Measurements from ENCODE around the gene COL4A2. TPM values are rescaled to one million over a fixed set of nuclear protein-coding genes. Genes with fewer than 3 reads are reported as not detected.

Gene COL4A2
- total RNA-seq, 4 donors from 2014 or later: 97.6 to 193 (median 131) TPM

DNA sequence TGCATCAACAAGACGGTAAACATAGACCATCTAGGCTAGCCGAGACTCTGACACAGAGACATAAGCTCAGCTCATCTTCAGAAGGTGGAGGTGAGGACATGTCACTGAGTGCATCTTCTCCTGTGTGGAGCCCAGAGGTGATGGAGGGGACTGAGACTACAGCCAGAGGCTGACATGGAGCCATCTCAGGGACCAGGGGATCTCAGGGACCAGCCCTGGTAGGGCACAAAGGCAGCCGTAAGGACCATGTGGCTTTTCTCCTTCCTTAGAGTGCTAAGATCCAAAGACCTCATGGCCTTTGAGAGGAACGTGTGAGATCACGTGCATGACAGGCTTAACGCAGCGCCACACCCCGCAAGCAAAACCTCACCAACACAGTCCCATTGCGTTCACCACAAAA is 127.5 kb downstream of the COL4A2 start:
- H3K4me3 ChIP-seq (replicated peaks in 1 of 3): no peak overlapping the region
- no peak overlapping the region for H3K27ac ChIP-seq
- peaks cover 0 to 8% of the 10 kb centered on the region in 2 donors for H3K4me1 ChIP-seq
- peaks cover 23 to 48% of the 10 kb centered on the region in 2 donors for H3K36me3 ChIP-seq
- H3K9me3 ChIP-seq: no peaks in the 10 kb centered on the region
- intact Hi-C loops (cut with DNase I): no loop called here
- WGBS, 2 donors: 95 to 96% methylated on average over 9 of the region's 9 CpGs
- H3K27me3 ChIP-seq: no peaks in the 10 kb centered on the region
- TF ChIP-seq, protein P1, sequence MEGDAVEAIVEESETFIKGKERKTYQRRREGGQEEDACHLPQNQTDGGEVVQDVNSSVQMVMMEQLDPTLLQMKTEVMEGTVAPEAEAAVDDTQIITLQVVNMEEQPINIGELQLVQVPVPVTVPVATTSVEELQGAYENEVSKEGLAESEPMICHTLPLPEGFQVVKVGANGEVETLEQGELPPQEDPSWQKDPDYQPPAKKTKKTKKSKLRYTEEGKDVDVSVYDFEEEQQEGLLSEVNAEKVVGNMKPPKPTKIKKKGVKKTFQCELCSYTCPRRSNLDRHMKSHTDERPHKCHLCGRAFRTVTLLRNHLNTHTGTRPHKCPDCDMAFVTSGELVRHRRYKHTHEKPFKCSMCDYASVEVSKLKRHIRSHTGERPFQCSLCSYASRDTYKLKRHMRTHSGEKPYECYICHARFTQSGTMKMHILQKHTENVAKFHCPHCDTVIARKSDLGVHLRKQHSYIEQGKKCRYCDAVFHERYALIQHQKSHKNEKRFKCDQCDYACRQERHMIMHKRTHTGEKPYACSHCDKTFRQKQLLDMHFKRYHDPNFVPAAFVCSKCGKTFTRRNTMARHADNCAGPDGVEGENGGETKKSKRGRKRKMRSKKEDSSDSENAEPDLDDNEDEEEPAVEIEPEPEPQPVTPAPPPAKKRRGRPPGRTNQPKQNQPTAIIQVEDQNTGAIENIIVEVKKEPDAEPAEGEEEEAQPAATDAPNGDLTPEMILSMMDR (IDR thresholded peaks at IDR 0.05): no peak
- no peak for TF ChIP-seq POLR2A (IDR thresholded peaks at IDR 0.05)
- no peak for DNase-seq

DNA sequence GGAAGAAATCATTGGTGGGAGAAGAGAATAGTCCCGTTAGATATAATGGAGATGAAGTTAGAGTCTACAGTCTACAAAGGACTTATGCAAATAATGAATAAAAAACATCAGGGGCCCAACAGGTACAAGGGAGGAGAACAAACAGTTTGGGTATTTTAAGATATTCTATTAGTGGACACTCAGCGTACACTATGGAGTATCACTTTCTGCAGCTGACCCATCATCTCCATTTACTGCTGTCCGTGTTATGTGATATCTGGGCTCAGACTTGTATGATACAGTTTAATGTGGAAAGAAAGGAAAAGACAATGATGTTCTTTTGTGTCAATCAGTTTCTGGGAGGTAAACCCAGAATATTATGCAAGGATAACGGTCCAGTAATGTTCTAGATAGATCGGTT is 128.2 kb downstream of the COL4A2 start:
- Histone ChIP-seq H3K36me3 (peaks cover 23 to 52% of the 10 kb centered on the region in 2 donors), H3K4me3 (replicated peaks in 1 of 3) (no peak overlapping the region), H3K27me3 (no peaks in the 10 kb centered on the region), H3K4me1 (peaks cover 0 to 8% of the 10 kb centered on the region in 2 donors), H3K27ac (no peak overlapping the region), H3K9me3 (no peaks in the 10 kb centered on the region)
- no peak for DNase-seq
- TF ChIP-seq, protein P1 (IDR thresholded peaks at IDR 0.05): no peak
- no peak for TF ChIP-seq POLR2A (IDR thresholded peaks at IDR 0.05)
- 94 to 95% methylated on average over 5 of the region's 5 CpGs for WGBS, 2 donors
- intact Hi-C loops (cut with DNase I): no loop called here

DNA sequence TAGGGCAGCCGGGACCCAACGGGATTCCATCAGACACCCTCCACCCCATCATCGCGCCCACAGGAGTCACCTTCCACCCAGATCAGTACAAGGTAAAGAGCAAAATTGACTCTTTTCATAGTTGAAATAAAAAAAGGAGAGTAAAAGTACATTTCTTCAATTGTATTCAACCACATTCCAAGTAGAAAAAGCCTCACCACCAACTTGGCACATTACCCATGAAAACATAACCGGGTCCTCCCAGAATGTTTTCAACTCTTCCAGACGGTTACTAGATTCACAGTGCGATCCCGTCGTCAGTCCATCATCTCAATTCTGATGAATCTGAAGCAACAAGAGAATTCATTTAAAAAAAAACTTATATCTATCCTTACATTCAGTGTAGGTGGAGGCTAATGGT is 129.2 kb downstream of the COL4A2 start:
- Histone ChIP-seq H3K27ac (no peak overlapping the region), H3K36me3 (peaks cover 23 to 49% of the 10 kb centered on the region in 2 donors), H3K9me3 (no peaks in the 10 kb centered on the region)

DNA sequence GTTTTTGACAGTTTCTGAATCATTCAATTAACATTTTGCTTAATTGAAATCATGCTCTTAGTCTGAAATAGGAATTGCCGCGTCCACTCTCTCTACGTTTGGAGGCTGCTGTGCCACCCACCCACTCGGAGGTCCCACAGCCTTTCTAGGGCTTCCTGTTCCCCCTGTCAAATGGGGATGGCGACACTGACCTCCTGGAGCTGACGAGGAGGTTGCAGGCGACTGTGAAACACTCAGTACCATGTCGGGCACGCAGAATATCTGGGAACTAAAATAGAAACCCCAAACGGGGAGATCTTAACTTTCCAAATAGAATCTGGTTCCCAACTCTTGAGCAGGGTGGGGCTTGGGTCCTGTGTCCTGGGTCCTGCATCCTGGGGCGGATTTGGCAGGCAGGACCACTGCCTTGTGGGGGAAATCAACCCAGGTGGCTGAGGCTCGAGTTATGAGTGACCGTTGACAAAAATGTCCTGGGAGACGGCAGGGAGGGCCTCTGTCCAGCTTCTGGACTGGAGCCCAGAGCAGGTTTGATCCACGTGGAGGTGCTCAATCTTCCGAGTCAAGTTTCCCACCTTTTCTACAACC is 129.8 kb downstream of the COL4A2 start:
- H3K4me3 ChIP-seq (replicated peaks in 1 of 3): no peak overlapping the region
- no peak overlapping the region for H3K27ac ChIP-seq
- 77 to 84% methylated on average over 16 of the region's 16 CpGs for WGBS, 2 donors
- no peaks in the 10 kb centered on the region for H3K9me3 ChIP-seq
- H3K4me1 ChIP-seq: peaks cover 0 to 7% of the 10 kb centered on the region in 2 donors
- TF ChIP-seq, protein P1 (IDR thresholded peaks at IDR 0.05): no peak
- TF ChIP-seq POLR2A (IDR thresholded peaks at IDR 0.05): no peak
- intact Hi-C loops (cut with DNase I): no loop called here
- no peaks in the 10 kb centered on the region for H3K27me3 ChIP-seq
- H3K36me3 ChIP-seq: peaks cover 23 to 46% of the 10 kb centered on the region in 2 donors
- DNase-seq: no peak

More for the DNA sequence above, 129.2 kb downstream of the COL4A2 start:
- intact Hi-C loops (cut with DNase I): no loop called here
- DNase-seq: no peak
- 92 to 94% methylated on average over 9 of the region's 9 CpGs for WGBS, 2 donors
- Histone ChIP-seq H3K4me3 (replicated peaks in 1 of 3) (no peak overlapping the region), H3K4me1 (peaks cover 0 to 8% of the 10 kb centered on the region in 2 donors), H3K27me3 (no peaks in the 10 kb centered on the region)
- TF ChIP-seq POLR2A (IDR thresholded peaks at IDR 0.05): no peak
- TF ChIP-seq, protein P1 (IDR thresholded peaks at IDR 0.05): no peak

DNA sequence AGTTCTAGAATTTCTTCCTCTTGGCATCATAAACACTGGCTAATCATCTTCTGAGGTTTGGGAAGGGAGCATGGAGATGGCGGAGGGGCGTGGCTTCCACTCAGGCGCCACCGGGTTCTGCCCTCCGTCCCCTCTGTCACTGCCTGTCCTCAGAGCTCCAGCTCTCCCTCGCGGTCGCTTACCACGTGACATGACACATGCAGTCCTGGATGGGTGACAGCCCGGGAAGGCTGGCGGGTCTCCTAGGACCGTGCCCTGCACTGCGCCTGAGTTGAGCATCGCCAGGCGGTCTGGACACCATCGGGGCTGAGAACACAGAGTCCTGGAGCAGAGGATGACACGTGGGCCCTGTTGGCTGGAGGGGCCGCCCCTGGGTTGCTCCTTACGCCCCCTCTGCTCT is 131.1 kb downstream of the COL4A2 start:
- intact Hi-C loops (cut with DNase I): no loop called here
- Histone ChIP-seq H3K27me3 (no peaks in the 10 kb centered on the region), H3K27ac (no peak overlapping the region), H3K36me3 (peaks cover 23 to 42% of the 10 kb centered on the region in 2 donors), H3K9me3 (no peaks in the 10 kb centered on the region), H3K4me1 (no peaks in the 10 kb centered on the region), H3K4me3 (replicated peaks in 1 of 3) (no peak overlapping the region)
- WGBS, 2 donors: 86 to 89% methylated on average over 18 of the region's 19 CpGs
- no peak for TF ChIP-seq POLR2A (IDR thresholded peaks at IDR 0.05)
- TF ChIP-seq, protein P1 (IDR thresholded peaks at IDR 0.05): no peak
- no peak for DNase-seq
